Adipocyte (in vitro differentiated cells): ENCODE results near the gene KCNH2.

ENCODE experiments used
- DNase-seq: peaks from one replicate; pipeline ENCODE4 v3.0.0-alpha.2; 2015; ENCODE audit warnings: low read depth
- H3K27me3 ChIP-seq: replicated peaks from 2 replicates; pipeline ENCODE4 v1.7.0; 2013; ENCODE audit warnings: mild to moderate bottlenecking, low read length, moderate library complexity; ENCODE audit not compliant: control insufficient read depth, insufficient read depth
- H3K36me3 ChIP-seq: 2 replicates; pipeline ENCODE4 v1.7.0; 2013; ENCODE audit warnings: low read length, mild to moderate bottlenecking, moderate library complexity; ENCODE audit not compliant: control insufficient read depth, insufficient read depth, severe bottlenecking
- H3K4me1 ChIP-seq: 2 replicates; pipeline ENCODE4 v1.7.0; 2013; ENCODE audit warnings: mild to moderate bottlenecking, low read length, moderate library complexity; ENCODE audit not compliant: control insufficient read depth, insufficient read depth
- H3K4me3 ChIP-seq: 2 replicates; pipeline ENCODE4 v1.7.0; 2013; ENCODE audit warnings: mild to moderate bottlenecking, low read length, moderate library complexity
- H3K9ac ChIP-seq: 2 replicates; pipeline ENCODE4 v1.7.0; 2013; ENCODE audit warnings: mild to moderate bottlenecking, low read length, moderate library complexity
- H3K9me3 ChIP-seq: 2 replicates; pipeline ENCODE4 v1.7.0; 2013; ENCODE audit warnings: mild to moderate bottlenecking, low read length, moderate library complexity; ENCODE audit not compliant: control insufficient read depth

The KCNH2 gene

GRCh38 chr7:151000897-151001495 lies 22.9 kb upstream of the KCNH2 start:
- Histone ChIP-seq H3K27me3 (peaks cover 42% of the 10 kb centered on the region), H3K4me3 (no peak overlapping the region), H3K9me3 (no peaks in the 10 kb centered on the region), H3K9ac (no peak overlapping the region), H3K36me3 (no peaks in the 10 kb centered on the region), H3K4me1 (no peaks in the 10 kb centered on the region)
- DNase-seq: no peak

GRCh38 chr7:150999497-151000230 lies 21.5 kb upstream of the KCNH2 start:
- peaks cover 35% of the 10 kb centered on the region for H3K27me3 ChIP-seq

GRCh38 chr7:150999001-150999400 lies 20.9 kb upstream of the KCNH2 start:
- Histone ChIP-seq H3K27me3 (peaks cover 35% of the 10 kb centered on the region), H3K4me1 (no peaks in the 10 kb centered on the region), H3K36me3 (no peaks in the 10 kb centered on the region), H3K9me3 (no peaks in the 10 kb centered on the region), H3K4me3 (no peak overlapping the region), H3K9ac (no peak overlapping the region)
- no peak for DNase-seq

More at GRCh38 chr7:150999497-151000230, 21.5 kb upstream of the KCNH2 start:
- H3K4me1 ChIP-seq: no peaks in the 10 kb centered on the region
- no peaks in the 10 kb centered on the region for H3K9me3 ChIP-seq
- H3K4me3 ChIP-seq: no peak overlapping the region
- no peaks in the 10 kb centered on the region for H3K36me3 ChIP-seq
- DNase-seq: no peak
- no peak overlapping the region for H3K9ac ChIP-seq

- H3K9ac ChIP-seq: no peak overlapping the region
- H3K9me3 ChIP-seq: no peaks in the 10 kb centered on the region
- no peaks in the 10 kb centered on the region for H3K36me3 ChIP-seq
- H3K4me1 ChIP-seq: no peaks in the 10 kb centered on the region
- H3K4me3 ChIP-seq: no peak overlapping the region
- no peak for DNase-seq
- peaks cover 31% of the 10 kb centered on the region for H3K27me3 ChIP-seq
Measured at GRCh38 chr7:150998341-150998740, 20.2 kb upstream of the KCNH2 start.

- DNase-seq: no peak
- no peak overlapping the region for H3K4me3 ChIP-seq
- H3K36me3 ChIP-seq: no peaks in the 10 kb centered on the region
- H3K27me3 ChIP-seq: peaks cover 29% of the 10 kb centered on the region
- no peak overlapping the region for H3K9ac ChIP-seq
- no peaks in the 10 kb centered on the region for H3K9me3 ChIP-seq
- no peaks in the 10 kb centered on the region for H3K4me1 ChIP-seq
Measured at GRCh38 chr7:150997817-150998216, 19.7 kb upstream of the KCNH2 start.

- H3K4me1 ChIP-seq: no peaks in the 10 kb centered on the region
- no peak for DNase-seq
- peaks cover 28% of the 10 kb centered on the region for H3K27me3 ChIP-seq
- no peak overlapping the region for H3K4me3 ChIP-seq
- no peaks in the 10 kb centered on the region for H3K9me3 ChIP-seq
- no peaks in the 10 kb centered on the region for H3K36me3 ChIP-seq
- no peak overlapping the region for H3K9ac ChIP-seq
Measured at GRCh38 chr7:150997075-150997511, 19.0 kb upstream of the KCNH2 start.

GRCh38 chr7:150996376-150997074 lies 18.4 kb upstream of the KCNH2 start:
- Histone ChIP-seq H3K36me3 (no peaks in the 10 kb centered on the region), H3K9ac (no peak overlapping the region), H3K4me1 (no peaks in the 10 kb centered on the region), H3K9me3 (no peaks in the 10 kb centered on the region), H3K4me3 (no peak overlapping the region), H3K27me3 (peaks cover 24% of the 10 kb centered on the region)
- no peak for DNase-seq

GRCh38 chr7:150994838-150995510 lies 16.9 kb upstream of the KCNH2 start:
- H3K4me3 ChIP-seq: no peak overlapping the region
- no peaks in the 10 kb centered on the region for H3K36me3 ChIP-seq

GRCh38 chr7:150994141-150994837 lies 16.2 kb upstream of the KCNH2 start:
- Histone ChIP-seq H3K36me3 (no peaks in the 10 kb centered on the region), H3K4me1 (no peaks in the 10 kb centered on the region), H3K9me3 (peaks cover 21% of the 10 kb centered on the region), H3K4me3 (no peak overlapping the region), H3K9ac (no peak overlapping the region), H3K27me3 (peaks cover 15% of the 10 kb centered on the region)
- DNase-seq: no peak

More at GRCh38 chr7:150994838-150995510, 16.9 kb upstream of the KCNH2 start:
- Histone ChIP-seq H3K9me3 (peaks cover 14% of the 10 kb centered on the region), H3K9ac (no peak overlapping the region), H3K4me1 (no peaks in the 10 kb centered on the region), H3K27me3 (peaks cover 13% of the 10 kb centered on the region)
- no peak for DNase-seq

- peaks cover 23% of the 10 kb centered on the region for H3K9me3 ChIP-seq
- H3K9ac ChIP-seq: no peak overlapping the region
- H3K36me3 ChIP-seq: no peaks in the 10 kb centered on the region
- peaks cover 18% of the 10 kb centered on the region for H3K27me3 ChIP-seq
- no peak for DNase-seq
- H3K4me1 ChIP-seq: no peaks in the 10 kb centered on the region
- no peak overlapping the region for H3K4me3 ChIP-seq
Measured at GRCh38 chr7:150993511-150993910, 15.4 kb upstream of the KCNH2 start.
